Measurements from ENCODE around the gene CEP104.

CEP104 gene

DNA sequence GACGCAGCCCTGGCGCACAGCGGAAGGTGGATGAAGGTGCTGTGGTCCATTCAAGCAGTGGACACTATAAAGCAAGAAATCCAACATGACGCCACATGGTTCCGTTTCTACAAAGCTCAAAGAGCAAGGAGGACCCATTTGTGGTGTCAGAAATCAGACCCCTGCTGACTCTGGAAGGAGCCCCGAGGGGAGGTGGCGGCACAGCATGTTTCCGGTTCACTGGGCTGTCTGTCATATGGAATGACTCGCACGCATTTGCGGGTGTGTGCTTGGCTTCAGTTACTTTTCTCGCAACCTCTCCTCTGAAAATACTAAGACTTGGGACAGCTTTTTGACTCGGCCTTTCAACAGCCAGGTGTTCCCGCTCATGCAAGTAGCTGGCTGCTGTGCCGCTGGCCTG is 31.7 kb downstream of the CEP104 start:
- in situ Hi-C loops (cut with HindIII; ENCODE audit: low sequenced_read_pairs): no loop called here

DNA sequence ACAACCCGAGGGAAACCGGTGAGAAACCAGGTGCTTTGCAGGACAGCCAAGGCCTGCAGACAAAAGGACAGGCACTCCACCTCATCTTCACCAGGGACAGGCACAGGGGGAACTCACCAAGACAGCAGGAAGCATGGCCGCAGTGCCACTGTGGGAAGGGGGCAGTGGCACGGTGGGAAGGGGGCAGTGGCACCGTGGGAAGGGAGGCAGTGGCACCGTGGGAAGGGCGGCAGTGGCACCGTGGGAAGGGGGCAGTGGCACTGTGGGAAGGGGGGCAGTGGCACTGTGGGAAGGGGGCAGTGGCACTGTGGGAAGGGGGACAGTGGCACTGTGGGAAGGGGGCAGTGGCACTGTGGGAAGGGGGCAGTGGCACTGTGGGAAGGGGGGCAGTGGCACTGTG is 32.4 kb downstream of the CEP104 start:
- in situ Hi-C loops (cut with HindIII; ENCODE audit: low sequenced_read_pairs): no loop called here
- no peak for TF ChIP-seq CTCF (IDR thresholded peaks at IDR 0.05; ENCODE audit: low read depth, low read length)
- no peak for DNase-seq (ENCODE audit: low read depth, low spot score)
- H3K4me3 ChIP-seq (ENCODE audit: low read depth, low read length): no peak overlapping the region

More for the DNA sequence above, 31.7 kb downstream of the CEP104 start:
- DNase-seq (ENCODE audit: low read depth, low spot score): no peak
- no peak for TF ChIP-seq CTCF (IDR thresholded peaks at IDR 0.05; ENCODE audit: low read depth, low read length)
- no peak overlapping the region for H3K4me3 ChIP-seq (ENCODE audit: low read depth, low read length)

DNA sequence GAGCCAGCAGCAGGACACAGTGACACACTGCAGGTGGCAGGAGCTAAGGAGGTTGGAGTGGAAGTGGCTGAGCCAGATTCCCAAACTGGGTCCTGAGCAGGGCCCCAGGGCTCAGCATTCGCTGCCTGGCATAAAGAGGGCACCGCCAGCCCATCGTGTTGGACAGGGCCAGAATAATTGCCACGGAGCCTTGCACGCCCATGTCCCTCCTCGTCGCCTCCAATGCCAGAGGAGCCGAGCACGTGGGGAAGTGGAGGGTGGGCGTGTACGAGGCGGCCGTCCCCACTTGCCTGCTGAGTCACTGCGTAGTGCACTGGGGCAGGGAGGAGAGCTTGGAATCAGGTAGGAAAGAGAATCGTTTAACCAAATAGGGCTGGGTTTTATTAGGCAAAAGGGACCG is 34.6 kb downstream of the CEP104 start:
- no peak overlapping the region for H3K4me3 ChIP-seq (ENCODE audit: low read depth, low read length)
- TF ChIP-seq CTCF (IDR thresholded peaks at IDR 0.05; ENCODE audit: low read depth, low read length): no peak
- in situ Hi-C loops (cut with HindIII; ENCODE audit: low sequenced_read_pairs): no loop called here
- no peak for DNase-seq (ENCODE audit: low read depth, low spot score)

DNA sequence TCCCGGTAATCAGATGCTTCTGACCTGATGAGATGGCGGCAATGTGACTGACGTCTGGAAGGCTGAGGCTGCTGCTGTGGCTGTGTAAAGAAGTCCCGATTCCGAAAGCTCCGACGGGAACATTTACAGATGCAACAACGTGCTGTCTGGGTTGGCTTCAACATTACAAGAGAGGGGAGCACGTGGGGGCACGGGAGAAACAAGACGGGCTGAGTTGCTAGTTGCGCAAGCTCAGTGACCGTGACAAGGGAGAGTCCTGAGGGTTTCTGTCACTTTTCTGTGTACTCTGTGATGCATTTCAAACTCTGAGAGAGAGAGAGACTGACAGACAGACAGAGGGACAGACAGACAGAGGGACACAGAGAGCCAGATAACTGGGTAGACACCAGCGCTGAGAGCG is 35.1 kb downstream of the CEP104 start:
- no peak for TF ChIP-seq CTCF (IDR thresholded peaks at IDR 0.05; ENCODE audit: low read depth, low read length)
- in situ Hi-C loops (cut with HindIII; ENCODE audit: low sequenced_read_pairs): no loop called here
- no peak for DNase-seq (ENCODE audit: low read depth, low spot score)
- no peak overlapping the region for H3K4me3 ChIP-seq (ENCODE audit: low read depth, low read length)

DNA sequence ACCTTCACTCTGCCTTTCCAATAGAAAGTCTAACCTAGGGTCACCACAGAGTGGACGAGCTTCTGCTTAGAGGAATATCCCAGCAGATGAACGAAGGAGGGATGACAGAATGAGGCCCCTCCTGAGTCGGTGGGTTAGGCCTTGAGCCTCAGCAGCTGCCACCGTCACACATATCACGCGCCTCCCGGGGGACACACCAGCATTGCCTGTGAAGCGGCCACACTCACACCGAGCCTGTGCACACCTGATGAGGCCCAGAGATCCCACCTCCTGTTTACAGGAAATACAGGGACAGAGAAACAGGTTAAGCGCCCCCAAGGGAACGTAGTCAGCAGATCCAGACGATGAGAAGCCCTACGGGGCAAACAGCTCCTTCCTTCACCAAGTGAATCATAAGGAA is 35.6 kb downstream of the CEP104 start:
- H3K4me3 ChIP-seq (ENCODE audit: low read depth, low read length): no peak overlapping the region
- DNase-seq (ENCODE audit: low read depth, low spot score): no peak
- in situ Hi-C loops (cut with HindIII; ENCODE audit: low sequenced_read_pairs): no loop called here
- no peak for TF ChIP-seq CTCF (IDR thresholded peaks at IDR 0.05; ENCODE audit: low read depth, low read length)

DNA sequence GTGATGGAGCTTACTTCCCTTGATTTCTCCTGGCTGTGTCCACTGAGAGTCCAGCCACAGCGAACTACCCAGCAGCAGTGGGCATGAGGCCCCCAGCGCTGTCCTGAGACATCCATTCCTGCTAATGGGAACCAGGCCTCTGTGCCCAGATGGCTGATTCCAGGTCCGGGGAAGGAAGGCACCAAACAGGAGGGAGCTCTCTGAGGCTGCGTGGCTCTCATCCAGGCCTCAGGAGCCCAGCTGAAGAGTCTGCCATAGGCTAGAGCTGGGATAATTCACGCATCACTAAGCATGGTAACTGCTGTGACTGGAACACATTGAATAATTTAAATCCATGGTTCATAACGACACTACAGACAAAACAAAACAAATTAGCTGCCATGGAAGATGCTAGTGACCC is 36.0 kb downstream of the CEP104 start:
- TF ChIP-seq CTCF (IDR thresholded peaks at IDR 0.05; ENCODE audit: low read depth, low read length): no peak
- DNase-seq (ENCODE audit: low read depth, low spot score): no peak
- no peak overlapping the region for H3K4me3 ChIP-seq (ENCODE audit: low read depth, low read length)
- in situ Hi-C loops (cut with HindIII; ENCODE audit: low sequenced_read_pairs): no loop called here

- in situ Hi-C loops (cut with HindIII; ENCODE audit: low sequenced_read_pairs): no loop called here
- no peak overlapping the region for H3K4me3 ChIP-seq (ENCODE audit: low read depth, low read length)
- no peak for DNase-seq (ENCODE audit: low read depth, low spot score)
- no peak for TF ChIP-seq CTCF (IDR thresholded peaks at IDR 0.05; ENCODE audit: low read depth, low read length)
These were observed 36.7 kb downstream of the CEP104 start for GRCh38 chr1:3820316-3820715.
